Left ventricle myocardium superior (tissue), 1 donor: ENCODE results near the gene CD180. TPM values are rescaled to one million over a fixed set of nuclear protein-coding genes. Genes with fewer than 3 reads are reported as not detected.
"Not testable (repeated sequence)": the region's sequence is repeated elsewhere in the genome, so short reads cannot be mapped to it uniquely, and the experiment has no call there.

ENCODE experiments used
- ATAC-seq: fragments of 200-7000 bp; cut with Tn5 transposase; one replicate; pipeline ENCODE4 v1.9.1; 2020; ENCODE audit warnings: mild to moderate bottlenecking, moderate library complexity
- DNase-seq: peaks from one replicate; pipeline ENCODE4 v3.0.0-alpha.2; 2020
- intact Hi-C: fragments of 100-400 bp; cut with micrococcal nuclease; formaldehyde crosslinking; loops from one replicate; pipeline ENCODE4 v1.11.0; 2022
- total RNA-seq: library from RNA; stranded (reverse); fragmentation: NEBNext Ultra II Directional; extraction: Animal tissue kit (Norgen Biotek cat#: 25700); gene quantifications from one replicate; pipeline ENCODE4 v1.2.1, GENCODE V29; 2021
- donor health status: DM: no; HTN: yes; CAD: no; lungs with severe emphysema.

CD180 gene
- total RNA-seq, 1 donor from 2014 or later, result 0.64 TPM

DNA sequence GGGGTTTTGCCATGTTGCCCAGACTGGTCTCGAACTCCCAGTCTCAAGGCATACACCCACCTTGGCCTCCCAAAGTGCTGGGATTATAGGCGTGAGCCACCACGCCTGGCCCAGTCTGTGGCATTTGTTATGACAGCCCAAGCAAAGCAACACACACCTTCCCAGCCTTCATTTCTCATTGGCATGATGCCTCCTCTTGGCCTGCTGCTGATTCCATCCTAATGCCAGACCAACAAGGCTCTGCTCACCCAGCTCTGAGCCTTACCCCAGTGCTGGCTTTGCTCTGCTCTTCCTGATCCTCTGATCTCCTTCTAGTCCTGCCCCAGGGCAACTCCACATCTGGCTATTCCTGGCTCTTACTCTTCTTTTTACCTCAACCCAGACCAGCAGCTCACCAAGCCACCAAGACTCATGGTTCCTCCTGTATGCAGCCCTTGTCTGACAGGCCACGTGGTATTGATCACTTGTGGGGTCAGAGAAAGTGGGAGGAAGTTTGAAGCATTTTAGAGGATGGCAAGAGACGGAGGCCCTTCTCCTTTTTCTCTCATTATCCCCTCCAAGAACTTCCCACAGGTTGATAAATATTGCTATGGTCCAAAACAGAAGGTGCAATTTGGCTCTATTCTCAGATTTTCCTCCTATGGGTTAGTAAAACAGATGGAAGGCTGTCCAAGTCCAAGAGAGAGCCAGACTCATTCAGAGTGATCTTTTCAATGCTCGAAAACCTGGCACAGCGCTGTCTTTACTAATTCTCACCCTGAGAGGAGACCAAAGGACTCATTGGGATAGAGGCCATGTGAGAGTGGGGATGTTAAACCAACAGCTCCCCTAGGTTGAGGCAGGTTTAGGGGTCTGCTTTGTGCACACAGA lies 958 bp downstream of the CD180 start:
- ATAC-seq, result no peak
- intact Hi-C loops, result no loop called here
- no peak for DNase-seq

DNA sequence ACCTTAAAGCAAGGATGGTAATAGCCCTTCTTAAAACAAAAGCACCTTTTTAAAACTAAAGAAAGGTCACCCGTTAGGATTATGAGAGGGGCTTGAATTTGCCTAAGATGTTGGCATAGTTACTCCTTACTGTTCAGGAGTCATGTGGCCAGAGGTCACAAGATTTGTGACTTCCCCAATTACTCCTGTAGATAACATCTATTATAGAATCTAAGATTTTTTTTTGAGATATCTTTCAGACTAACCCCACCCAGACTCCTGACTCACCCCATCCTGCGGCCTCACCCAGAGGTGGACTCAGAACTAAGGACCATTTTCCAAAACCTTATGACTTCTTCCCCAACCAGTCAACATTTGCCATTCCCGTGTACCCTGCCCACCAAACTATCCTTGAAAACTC lies 2.4 kb downstream of the CD180 start:
- DNase-seq (no peak), ATAC-seq (no peak)
- intact Hi-C loops, result no loop called here

GRCh38 chr5:67193439-67193807 lies 3.2 kb downstream of the CD180 start:
- DNase-seq, result no peak
- no peak for ATAC-seq
- intact Hi-C loops, result no loop called here

DNA sequence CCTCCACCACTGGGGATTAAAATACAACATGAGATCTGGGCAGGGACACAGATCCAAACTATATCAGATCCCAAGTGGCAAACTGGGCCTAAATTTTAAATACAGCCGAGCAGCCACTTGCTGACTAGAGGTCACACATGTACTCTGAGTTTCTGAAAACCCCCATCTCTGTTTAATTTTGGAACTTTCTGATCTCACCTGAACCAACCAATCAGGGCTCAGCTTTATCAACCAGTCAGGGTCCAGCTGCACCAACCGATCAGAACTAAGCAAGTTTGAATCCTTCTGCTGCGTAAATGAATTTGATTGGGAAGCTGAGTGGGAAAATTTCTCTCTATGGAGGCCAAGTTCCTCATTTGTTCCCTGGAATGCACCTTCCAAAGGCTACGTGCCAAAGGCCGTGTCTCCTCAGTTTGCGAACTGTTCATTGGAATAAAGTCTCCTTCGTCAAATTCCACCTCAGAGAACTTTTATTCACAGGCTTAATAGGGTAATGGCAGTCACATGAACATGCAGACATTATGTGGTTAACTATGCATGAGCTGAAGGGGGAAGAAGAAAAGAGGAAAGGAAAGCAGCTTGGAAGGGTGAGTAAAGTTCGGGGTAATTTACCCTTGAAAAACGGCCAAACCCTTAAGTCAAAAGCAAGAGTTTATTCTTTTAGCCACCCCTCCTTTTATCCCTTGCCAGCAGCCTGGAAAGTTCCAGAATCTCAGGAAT lies 3.7 kb downstream of the CD180 start:
- ATAC-seq (no peak), DNase-seq (no peak)
- intact Hi-C loops, result no loop called here

- DNase-seq (no peak), ATAC-seq (no peak)
- intact Hi-C loops, result no loop called here
Measured at GRCh38 chr5:67190861-67191260, 5.7 kb downstream of the CD180 start.

DNA sequence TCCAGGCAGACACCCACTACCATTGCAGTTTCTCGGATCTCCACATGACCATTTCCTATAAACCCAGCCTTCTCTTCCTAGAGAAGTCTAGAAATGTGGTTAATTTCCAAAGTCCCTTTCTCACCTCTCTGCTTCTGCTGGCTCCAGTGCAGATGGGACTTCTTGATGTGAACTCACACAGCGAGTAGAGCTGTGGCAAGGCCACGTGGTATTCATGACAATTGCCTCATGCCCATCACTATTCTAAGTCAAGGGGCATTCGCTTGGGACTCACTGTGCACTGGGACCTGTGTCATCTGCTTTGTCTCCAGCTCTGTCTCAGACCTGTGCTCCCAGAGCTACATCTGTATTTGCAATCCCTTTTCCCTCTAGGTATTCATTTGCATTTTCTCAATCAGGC lies 6.2 kb downstream of the CD180 start:
- intact Hi-C loops, result no loop called here
- ATAC-seq (no peak), DNase-seq (no peak)

DNA sequence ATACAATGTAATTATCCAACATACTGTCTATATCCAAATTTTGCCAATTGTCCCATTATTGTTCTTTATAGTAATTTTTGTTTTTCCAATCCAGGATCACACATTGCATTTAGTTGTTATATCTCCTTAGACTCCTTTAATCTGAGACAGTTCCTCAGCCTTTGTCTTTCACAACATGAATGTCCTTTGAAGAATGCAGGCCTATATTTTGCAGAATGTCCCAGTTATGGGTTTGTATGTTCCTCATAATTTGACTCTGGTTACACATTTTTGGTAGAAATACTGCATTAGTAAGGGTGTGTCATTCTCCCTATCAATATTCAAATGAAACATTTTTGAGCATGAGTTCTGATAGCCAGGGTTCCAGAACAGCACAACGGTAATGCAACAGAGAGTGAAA lies 6.7 kb downstream of the CD180 start:
- DNase-seq (no peak), ATAC-seq (no peak)
- intact Hi-C loops, result no loop called here

GRCh38 chr5:67189079-67189354 lies 7.6 kb downstream of the CD180 start:
- ATAC-seq, result no peak
- no peak for DNase-seq
- intact Hi-C loops, result no loop called here

GRCh38 chr5:67188274-67189078 lies 8.1 kb downstream of the CD180 start:
- ATAC-seq, result no peak
- DNase-seq, result no peak
- intact Hi-C loops, result no loop called here

DNA sequence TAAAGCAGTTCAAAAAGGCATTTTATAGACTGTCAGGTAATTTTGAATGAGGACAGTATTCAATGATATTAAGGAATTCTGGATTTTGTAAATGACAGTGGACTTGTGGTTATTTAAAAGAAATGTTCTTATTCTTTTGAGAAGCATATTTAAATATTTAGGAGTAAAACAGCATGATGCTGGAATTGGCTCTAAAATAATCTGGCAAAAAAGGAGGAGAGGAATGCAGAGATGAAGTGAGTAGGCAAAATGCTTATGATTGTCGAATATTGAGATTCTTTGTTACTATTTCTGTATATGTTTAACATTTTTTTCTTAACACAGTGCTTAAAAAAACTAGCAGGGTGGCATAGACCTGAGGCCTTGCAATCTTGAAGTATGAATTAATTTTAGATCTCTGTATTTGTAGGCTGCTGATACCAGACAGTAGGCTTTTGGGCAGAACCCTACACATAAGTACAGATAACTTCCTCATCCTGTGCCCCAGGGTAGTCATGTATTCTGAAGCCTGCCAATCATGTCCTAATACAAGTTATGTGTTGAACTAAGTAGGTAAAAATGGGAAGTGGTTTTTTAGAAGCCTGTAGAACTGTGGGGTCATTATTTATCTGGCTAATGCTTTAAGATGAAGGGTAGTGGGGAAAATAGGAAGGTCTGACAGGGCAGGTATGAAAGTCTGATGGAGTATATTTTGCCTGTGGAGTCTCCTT lies 9.4 kb downstream of the CD180 start:
- ATAC-seq (no peak), DNase-seq (no peak)
- intact Hi-C loops, result no loop called here

DNA sequence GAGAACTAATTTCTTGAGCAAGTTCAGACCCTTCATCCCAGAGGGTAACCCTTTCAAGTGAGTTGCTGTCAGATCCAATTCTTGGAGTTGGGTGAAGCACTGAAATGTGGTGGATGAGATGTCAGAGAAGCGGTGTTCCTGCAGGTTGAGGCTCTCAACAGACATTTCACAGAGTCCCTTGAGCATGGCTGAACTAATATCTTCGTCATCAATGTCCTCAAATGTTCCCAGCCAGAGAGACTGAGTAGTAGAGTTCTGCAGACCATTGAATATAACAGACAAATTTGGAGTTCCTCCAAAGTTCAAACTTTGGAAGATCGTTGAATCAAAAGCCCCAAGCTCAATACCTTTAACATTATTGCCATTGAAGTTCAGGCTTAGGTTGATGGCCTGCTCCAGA lies 12.7 kb downstream of the CD180 start:
- ATAC-seq (peak; percentile 58), DNase-seq (no peak)
- intact Hi-C loops, result no loop called here

GRCh38 chr5:67182301-67182790 lies 14.3 kb downstream of the CD180 start:
- peak; percentile 76 for DNase-seq
- ATAC-seq, result peak; percentile 97
- intact Hi-C loops, result no loop called here

DNA sequence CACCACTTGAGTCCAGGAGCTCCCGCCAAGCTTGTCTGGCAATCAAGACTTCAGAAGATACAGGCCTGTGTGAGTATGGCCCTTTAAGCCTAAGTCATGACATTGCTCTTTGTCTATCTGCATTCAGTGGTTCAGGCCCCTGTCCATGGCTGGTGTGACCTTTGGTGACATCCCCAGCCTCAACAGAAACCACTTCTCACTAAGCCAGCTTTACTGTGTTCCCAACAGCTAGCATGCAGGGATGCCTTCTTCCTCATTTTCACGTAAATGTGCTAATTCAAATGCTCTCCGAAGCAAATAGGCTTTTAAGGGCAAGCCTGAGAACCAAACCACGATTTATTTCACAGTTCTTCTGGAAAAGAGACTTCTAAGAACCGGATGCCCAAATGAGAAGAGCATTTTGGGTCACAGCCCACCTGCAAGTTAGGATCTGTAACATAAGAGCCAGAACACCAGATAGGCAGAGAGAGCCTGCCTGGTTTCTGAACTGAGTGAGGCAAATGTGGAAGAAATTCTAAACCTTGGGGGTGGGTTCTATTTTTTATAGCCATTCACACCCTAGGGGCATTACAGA lies 14.9 kb downstream of the CD180 start:
- ATAC-seq (no peak), DNase-seq (no peak)
- intact Hi-C loops, result no loop called here

- ATAC-seq, result no peak
- intact Hi-C loops, result no loop called here
- no peak for DNase-seq
Measured at GRCh38 chr5:67179697-67180361, 16.8 kb downstream of the CD180 start.

DNA sequence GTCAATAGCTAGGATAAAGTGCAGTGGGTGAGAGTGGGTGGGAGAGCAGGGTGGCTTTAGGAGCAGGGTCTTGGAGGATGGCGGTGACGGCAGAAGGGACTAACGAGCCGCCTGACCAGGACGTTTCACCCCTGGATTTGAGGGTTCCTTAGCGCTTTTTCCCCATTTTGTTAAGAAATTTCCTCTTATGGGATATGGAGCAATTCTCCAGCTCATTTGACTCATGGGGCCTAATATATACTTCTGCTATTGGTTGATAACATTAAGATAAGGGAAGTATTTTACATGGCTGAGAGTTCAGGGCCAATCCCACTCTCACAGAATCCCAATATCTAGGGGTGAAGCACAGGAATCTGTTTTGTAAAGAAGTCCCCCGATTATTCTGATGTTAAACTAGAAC lies 17.6 kb downstream of the CD180 start:
- intact Hi-C loops, result no loop called here
- DNase-seq (no peak), ATAC-seq (no peak)

DNA sequence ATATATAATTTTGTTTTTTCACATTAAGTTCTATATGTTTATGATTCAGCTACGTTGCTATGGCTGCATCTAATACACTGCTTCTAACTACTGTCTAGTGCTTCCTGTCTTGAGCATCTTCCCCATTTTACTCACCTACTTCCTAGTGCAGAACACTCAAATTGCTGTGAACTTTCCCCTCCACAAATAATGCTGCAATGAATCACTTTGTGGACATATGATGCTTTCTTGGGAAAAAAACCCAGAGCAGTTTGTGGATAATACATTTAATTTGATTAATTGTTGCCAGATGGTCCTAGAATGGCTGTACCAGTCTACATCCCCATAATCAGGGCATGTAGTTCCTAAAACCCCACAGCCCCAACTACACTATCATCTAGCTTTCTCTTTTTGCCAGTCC lies 18.5 kb downstream of the CD180 start:
- intact Hi-C loops, result no loop called here
- no peak for DNase-seq
- no peak for ATAC-seq

GRCh38 chr5:67176936-67177335 lies 19.7 kb downstream of the CD180 start:
- DNase-seq (no peak), ATAC-seq (no peak)
- intact Hi-C loops, result no loop called here

DNA sequence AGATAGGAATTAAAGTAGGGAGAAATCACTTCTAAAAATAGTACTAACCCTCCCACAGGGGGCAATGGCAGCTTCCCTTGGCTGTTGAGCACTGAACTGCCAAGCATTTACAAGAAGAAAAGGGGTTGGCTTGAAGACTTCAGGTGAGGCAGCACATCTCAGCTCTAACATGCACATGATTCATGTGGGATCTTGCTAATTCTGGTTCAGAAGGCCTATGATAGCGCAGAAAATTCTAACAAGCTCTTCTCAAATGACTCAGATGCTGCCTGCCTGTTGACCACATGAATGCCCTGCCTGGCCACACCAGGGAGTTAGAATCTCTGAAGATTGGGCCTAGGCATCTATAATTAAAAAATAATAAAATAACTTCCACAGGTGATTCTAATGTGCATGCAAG lies 22.6 kb downstream of the CD180 start:
- intact Hi-C loops, result no loop called here
- DNase-seq (no peak), ATAC-seq (no peak)

- DNase-seq, intact Hi-C loops, ATAC-seq: not testable (repeated sequence)
Measured at GRCh38 chr5:67173351-67173750, 23.2 kb downstream of the CD180 start.
